ENCODE data around the gene MTCH1.
"Not testable (repeated sequence)": the region's sequence is repeated elsewhere in the genome, so short reads cannot be mapped to it uniquely, and the experiment has no call there.

MTCH1 gene

GRCh38 chr6:36946526-36946925 lies 39.5 kb downstream of the MTCH1 start:
- DNase-seq = no peak

GRCh38 chr6:36945301-36945700 lies 40.7 kb downstream of the MTCH1 start:
- DNase-seq = no peak

DNA sequence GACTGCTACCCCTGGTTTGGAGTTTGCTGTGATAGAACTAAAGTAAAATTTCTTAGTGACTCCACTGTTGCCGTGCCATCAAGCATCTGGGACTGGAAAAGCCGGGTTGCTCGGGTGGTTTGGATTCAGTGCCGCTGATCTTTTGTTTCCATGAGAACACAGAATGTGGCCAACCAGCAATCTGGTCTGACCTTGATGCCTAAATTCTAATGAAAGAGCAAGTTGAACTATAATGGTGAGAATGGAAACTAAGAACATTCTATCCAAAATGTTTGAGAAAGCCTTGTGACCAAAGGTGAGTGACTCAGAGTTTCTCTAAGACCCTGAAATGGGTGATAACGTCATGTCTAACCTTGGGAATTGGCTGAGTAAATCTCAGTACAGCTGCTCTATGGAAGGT lies 41.3 kb downstream of the MTCH1 start:
- no peak for DNase-seq

DNA sequence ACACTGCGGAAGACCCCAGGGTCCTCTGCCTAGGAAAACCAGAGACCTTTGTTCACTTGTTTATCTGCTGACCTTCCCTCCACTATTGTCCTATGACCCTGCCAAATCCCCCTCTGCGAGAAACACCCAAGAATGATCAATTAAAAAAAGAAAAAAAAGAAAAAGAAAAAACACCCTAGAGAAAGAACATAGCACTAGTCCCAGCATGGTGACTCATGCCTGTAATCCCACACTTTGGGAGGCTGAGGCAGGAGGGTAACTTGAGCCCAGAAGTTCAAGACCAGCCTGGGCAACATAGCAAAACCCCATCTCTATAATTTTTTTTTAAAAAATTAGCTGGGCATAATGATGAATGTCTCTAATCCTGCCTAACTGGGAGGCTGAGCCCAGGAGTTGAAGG lies 43.7 kb downstream of the MTCH1 start:
- not testable (repeated sequence) for DNase-seq

DNA sequence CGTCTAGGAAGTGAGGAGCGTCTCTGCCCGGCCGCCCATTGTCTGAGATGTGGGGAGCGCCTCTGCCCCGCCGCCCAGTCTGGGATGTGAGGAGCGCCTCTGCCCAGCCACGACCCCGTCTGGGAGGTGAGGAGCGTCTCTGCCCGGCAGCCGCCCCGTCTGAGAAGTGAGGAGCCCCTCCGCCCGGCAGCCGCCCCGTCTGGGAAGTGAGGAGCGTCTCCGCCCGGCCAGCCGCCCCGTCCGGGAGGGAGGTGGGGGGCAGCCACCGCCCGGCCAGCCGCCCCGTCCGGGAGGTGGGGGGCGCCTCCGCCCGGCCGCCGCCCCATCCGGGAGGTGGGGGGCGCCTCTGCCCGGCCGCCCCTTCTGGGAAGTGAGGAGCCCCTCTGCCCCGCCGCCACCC lies 44.4 kb downstream of the MTCH1 start:
- DNase-seq = not testable (repeated sequence)

- DNase-seq = no peak
Observed at GRCh38 chr6:36940027-36940426, 46.0 kb downstream of the MTCH1 start.

DNA sequence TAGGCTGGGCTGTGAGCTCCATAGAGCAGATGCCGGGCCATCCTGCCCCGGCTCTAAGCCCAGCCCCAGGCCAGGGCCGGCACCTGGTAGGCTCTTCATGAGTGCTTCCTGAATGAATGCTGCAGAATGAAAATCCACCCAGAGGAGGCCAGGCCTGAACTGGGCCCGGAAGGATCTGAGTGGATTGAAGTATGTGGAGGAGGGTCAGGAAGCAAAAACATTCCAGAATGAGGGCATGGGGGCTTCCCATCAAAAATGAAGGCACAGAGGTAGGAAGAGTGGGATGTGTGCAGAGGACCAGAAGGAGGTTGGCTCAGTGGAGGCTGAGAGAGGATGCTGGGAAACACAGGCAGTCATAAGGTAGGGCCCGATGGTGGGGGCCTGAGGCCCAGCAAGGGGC lies 47.0 kb downstream of the MTCH1 start:
- DNase-seq = not testable (repeated sequence)

DNA sequence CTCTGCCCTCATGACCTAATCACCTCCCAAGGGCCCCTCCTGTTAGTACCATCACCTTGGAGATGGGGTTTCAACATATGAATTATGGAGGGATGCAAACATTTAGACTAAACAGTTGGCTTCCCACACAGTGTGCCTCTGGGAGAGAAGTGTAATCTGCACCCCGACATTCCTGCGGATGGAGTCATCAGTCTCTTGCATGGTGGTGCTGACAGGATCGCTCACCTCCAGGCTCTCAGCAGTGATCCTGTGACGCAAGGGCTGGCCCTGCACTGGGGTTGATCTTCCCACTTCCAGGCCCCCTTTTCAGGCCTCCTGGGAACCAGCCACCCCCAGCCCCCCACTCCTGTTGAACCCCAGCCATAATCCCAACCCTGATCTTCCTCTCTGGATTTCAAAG lies 47.5 kb downstream of the MTCH1 start:
- no peak for DNase-seq

DNA sequence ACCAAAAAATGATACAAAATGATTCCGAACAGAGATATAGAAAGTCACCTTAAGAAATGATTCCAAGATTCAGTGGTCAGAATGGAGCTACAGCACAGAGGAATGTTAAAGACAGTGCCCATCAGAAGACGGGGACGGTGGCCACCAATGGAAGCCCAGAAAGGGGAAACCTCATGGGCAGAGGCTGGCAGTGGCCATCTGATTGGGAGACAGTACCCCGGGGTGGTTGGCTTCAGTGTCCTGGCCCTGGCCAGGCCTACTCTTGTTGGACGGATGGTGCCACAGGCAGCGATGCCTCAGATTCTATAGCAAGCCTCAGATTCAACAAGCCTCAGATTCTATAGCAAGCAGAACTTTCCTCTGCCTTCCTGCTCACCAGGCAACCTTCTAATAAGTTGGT lies 48.1 kb downstream of the MTCH1 start:
- DNase-seq = no peak

- no peak for DNase-seq
Observed at GRCh38 chr6:36936824-36937223, 49.2 kb downstream of the MTCH1 start.

- no peak for DNase-seq
Observed at GRCh38 chr6:36934901-36935300, 51.1 kb downstream of the MTCH1 start.

DNA sequence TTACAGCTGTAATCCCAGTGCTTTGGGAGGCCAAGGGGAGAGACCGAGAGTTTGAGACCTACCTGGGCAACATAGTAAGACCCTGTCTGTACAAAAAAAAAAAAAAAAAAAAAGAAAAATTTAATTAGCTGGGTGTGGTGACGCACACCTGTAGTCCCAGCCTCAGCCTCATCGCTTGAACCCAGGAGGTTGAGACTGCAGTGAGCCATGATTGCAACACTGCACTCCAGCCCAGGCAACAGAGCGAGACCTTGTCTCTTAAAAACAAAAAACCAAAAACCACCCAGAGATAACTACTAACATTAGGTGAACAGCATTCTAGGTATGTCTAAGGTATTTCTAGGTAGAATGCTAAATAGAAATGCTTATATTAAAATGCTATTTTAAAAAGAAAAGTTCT lies 52.5 kb downstream of the MTCH1 start:
- DNase-seq = no peak

DNA sequence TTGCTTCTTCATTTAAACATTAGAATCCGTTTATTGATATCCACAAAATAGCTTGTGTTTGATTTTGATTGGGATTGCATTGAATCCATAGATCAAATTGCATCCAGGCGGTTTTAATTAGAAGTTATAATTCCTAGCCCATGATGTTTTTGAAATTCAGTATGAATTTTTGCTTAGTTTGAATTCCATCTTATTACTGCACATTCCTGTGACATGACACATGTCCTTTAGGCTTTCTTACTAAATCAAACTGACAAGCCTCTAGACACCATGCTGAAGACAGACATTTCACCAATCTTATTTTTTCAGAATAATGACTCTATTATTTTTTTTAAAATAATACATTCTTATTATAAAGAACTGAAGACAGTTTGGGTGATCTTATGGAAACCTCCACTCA lies 52.9 kb downstream of the MTCH1 start:
- DNase-seq = no peak

DNA sequence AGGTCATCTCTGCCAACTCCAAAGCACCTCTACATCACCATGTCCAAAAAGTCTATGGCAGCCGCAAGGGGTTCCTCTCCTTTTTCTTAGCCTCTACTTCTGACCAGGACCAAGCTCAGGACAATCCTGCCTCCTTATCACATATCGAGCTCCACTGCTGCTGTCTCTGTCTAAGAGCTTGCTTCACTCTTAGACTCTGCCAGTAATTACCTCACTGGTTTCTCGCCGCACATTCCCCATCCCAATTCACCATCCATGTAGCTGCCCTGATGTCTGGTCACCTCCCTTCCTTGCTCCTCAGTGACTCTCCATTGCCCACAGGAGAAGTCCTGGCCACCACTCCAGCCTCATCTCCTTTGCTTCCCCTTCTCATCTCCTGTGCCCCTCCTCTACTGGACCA lies 55.5 kb downstream of the MTCH1 start:
- DNase-seq = no peak

DNA sequence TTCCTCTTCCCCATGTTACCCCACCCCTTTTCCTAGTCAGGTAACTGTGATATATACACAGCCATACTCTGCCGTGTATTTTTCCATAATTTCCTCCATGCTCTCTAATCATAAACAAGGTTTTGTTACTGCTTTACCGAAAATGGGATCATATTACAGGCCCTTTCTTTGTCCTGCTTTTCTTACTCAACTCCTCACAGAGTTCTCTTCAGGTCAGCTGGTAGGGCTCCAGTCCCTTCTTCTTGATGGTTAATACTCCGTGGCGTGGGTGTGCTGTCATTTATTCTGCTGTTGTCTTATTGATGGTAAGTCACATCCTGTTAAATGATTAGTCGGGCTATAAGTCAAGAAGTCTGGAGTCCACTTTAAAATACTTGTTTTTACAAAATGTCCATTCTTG lies 56.4 kb downstream of the MTCH1 start:
- no peak for DNase-seq

DNA sequence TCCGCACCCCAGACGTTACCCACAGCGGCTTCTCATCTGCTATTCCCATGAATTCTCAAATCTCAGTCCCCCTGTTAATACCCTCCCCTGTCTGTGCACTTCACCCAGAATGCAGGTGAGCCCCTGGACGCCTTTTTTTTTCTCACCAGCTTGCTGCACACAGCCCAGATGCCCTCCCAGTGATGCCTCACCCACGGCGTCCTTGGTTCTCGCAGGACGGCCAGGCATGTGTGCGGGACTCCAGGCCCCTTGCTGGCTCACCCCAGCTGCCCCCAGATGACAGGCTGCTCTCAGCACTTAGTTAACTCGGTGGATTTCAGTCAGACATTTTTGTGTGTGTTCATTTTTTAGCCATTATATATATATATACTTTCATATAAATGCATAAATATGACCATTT lies 56.8 kb downstream of the MTCH1 start:
- no peak for DNase-seq

DNA sequence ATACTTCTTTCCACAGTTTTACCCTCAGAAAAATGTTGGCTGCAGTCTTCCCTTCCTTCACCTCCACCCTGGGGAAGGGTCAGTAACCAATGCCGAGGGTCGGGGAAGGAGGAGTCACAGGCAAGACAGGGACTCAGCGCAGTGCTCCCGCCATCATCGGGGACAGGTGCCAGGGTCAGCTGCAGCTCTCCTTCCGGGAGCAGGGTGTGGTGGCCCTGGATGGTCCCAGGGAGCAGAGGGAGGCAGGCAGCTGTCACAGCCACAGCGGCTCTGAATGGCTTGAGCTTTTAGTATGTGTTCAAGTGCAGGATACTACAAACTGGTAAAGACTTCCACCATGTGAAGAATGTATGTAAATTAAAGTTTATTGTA lies 57.5 kb downstream of the MTCH1 start:
- DNase-seq = no peak

GRCh38 chr6:36927691-36928546 lies 58.1 kb downstream of the MTCH1 start:
- DNase-seq = no peak

DNA sequence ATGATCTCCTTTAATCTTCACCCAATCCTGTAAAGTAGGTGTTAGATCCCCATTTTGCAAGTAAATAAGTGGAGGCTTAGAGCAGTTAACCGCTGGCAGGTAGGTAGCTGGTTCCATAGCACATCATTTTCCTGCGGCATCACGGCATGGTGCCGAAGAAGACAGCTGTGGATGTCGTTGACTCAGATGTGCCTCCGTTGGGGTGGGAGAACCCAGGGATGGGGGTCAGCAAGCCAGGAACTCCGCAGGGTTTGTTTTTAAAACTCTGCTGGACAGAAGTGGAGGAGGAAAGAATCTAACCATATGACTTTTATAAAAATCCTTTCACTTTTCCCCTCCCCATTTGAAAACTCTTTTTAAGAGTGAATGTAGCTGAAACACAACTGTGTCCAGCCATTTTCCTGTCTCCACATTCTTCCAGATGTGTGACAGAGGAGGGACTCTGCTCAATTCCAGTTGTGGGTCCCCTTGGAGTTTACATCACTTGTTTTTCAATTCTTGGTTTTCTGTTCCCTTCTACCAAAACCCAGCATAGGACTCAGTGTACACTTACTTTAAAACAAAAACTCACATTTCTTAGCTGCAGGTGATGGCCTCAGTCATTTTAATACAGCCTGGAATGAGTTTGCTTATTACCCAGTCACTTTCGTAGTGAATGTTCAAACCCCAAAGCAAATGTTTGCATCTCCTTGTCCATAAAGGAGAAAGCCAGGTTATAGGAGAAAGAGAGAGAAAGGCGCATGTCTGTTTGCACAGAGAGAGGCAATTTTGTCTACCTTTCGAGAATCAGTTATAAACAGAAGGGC lies 59.1 kb downstream of the MTCH1 start:
- no peak for DNase-seq

- no peak for DNase-seq
Observed at GRCh38 chr6:36925809-36926208, 60.2 kb downstream of the MTCH1 start.

DNA sequence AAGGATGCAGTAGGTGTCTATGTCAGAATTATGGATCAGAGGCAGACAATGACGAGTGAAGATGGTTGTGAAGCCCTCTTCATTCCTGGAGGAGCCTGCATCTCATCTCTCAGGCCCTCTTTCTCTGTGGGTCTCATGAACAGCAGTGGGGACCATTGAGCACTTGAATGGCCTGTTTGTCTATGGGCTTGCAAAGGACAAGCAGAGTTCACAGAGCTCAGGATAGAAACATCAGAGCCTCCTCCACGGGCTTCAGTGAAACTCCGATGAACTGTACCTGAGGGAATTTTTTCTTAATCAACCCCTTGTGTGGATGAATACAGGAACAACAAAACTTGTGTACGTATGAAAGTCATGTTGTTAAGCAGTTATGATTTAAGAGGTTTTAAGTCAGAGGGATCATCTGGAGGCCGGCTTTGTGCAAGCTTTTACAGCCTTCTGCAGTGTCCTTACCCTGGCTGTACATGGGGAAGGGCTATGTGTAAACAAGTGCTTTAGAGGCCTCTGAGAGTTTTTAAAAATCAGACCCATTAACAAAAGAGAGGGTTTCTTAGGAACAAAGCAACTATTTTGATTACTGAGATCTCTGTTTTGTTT lies 61.1 kb downstream of the MTCH1 start:
- no peak for DNase-seq

GRCh38 chr6:36924131-36924530 lies 61.9 kb downstream of the MTCH1 start:
- no peak for DNase-seq

GRCh38 chr6:36920546-36920945 lies 65.5 kb downstream of the MTCH1 start:
- no peak for DNase-seq

DNA sequence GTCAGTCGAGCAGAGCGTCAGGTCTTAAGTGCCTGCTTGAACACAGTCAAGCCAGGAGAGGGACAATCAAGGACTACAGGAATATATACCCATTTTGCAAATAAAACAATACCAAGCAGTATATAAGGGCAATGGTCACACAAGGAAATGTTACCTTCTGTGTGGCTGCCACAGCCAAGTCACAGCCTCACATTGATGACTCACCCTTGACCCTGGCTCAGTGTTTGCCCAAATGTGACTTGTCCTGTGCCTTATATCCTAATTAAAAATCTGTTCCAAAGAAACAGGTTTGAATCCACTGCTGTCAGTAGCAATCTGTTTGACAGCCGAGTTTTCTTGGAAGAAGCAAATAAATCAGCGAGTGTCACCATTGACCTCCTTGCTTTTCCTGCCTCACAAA lies 65.9 kb downstream of the MTCH1 start:
- DNase-seq = no peak

Measured in NCI-H1694 (cell line).